Inferior parietal cortex (tissue), 1 donor: Measurements from ENCODE around the gene LRP2.
"Not testable (repeated sequence)": the region's sequence is repeated elsewhere in the genome, so short reads cannot be mapped to it uniquely, and the experiment has no call there.

Source experiments
- DNase-seq: peaks from one replicate; pipeline ENCODE4 v3.0.0-alpha.2; 2016; ENCODE audit errors: extremely low spot score

Gene LRP2

DNA sequence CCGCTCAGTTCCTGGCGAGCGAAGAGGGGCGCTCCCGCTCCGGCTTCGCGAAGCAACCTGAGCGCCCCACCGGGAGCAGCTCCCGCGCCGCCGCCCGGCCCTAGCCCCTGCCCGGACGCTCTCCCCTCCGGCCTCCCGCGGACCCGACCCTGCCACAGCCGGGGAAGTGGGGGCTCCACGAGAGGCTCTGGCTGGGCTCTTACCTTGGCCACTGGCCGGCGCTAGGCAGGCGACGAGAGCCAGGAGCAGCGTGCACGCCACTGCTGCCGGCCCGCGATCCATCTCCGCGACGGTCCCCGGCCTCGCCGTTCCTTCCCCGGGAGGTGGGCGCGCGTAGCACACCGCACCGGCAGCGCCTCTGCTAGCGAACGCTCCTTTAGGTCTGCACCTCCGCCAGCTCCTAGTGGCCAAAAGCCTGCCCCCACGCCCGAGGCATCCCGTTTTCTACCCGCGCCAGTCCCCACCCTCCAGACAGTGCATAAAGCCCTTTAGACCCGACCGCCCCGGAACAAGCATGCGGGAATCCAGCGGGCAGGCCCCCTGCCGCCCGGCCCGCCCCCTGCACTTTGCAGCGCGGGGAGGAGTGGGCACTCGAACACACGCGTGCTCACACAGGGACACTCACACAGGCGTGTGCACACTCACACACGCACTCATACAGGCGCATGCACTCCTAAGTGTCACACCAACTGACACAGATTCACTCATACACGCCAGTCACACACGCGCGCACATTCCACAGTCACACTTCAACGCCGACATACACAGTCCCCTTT lies at the start of gene LRP2:
Gene LRP2, minus strand, starts transcription at position 417 of the 776 bp plus-strand sequence. Its CDS starts 135 bp downstream, at position 282.
- DNase-seq, result no peak

DNA sequence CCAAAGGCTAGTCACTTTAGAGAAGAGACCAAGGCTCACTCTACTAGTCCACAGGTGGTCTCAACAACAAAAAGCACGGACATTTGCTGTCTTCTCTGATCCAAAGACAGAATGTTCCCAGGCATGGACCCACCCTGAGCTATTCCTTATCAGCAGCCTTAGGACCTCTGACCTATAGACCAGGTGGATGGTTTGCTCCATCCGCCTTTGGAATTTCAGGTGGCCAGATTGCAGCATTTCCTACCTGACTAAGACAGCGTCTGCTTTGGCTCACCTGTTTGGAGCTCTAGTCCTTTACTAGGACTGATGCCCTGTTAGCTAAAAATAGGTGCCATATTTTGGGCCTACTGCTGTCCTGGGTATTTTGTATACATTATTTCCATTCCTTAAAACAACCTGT lies 44.6 kb upstream of the LRP2 start:
- no peak for DNase-seq

DNA sequence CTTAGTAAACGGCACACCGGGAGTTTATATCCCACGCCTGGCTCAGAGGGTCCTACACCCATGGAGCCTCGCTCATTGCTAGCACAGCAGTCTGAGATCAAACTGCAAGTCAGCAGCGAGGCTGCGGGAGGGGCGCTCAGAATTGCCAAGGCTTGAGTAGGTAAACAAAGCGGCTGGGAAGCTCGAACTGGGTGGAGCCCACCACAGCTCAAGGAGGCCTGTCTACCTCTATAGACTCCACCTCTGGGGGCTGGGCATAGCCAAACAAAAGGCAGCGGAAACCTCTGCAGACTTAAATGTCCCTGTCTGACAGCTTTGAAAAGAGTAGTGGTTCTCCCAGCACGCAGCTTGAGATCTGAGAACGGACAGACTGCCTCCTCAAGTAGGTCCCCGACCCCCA lies 37.2 kb upstream of the LRP2 start:
- DNase-seq, result not testable (repeated sequence)

DNA sequence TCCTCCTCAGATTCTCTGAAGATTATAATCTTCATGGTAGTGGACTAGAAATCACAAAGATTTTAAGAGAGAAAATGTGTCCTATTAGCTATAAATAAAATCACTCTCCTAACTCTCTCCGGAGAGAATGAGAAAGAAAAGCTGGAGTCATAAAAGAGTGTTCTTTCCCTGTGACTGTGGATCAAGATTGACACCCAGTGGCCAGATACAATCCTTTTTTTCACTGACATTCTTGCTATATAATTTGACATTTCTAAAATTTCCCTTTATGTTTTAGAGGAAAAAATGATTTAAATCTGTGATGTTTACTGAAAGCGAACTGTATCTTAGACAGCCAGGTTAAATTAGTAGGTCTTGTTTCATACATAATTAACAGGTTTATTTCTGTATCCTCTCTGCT lies 35.4 kb upstream of the LRP2 start:
- peak; percentile 49 for DNase-seq

DNA sequence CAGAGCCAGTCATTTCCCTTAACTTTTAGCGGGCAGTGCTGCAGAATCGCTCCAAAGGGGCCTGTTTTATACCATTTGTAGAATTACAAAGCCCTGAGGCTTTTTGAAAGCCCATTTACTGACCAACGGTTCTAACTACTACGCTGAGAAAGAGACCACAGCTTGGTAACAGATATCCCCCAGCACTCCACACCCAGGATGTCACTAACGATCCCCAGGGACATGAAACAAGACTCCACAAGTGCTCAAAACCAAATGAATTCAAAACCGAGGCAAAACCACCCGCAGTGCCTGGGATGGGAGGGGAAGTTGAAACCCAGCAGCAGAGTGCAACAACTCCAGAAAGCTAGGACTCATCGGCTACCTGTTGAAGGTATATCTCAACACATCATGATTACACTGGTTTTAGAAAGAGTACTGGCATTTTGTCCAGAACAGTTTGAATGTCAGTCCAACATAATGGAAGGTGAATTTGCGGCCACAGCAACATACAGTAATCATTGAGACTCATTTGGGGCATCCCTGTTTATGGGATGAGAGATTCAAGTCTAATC lies 33.6 kb upstream of the LRP2 start:
- DNase-seq, result no peak

DNA sequence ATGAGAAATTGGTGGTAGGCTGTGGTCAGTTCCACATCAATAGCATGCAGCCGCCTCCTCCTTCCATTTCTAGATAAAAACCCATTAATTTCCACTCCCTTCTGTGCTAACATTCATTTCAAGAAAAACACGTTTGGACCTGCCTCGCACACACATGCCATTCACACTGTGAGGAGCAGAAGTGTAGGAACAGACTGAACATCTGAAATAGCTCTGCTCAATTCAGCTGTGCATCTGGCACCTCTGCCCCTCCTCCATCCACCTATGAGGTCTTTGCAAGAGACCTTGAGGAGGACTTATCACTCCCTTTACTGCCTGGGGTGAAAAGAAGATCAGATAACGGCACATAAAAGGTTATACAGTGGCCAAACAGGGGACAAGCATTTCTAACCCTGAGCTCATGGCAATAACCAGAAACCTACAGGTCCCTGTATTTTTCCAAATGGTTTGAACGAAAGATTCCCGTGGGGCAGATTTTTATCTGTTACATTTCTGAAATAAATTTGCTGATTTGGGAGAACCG lies 30.8 kb upstream of the LRP2 start:
- no peak for DNase-seq

DNA sequence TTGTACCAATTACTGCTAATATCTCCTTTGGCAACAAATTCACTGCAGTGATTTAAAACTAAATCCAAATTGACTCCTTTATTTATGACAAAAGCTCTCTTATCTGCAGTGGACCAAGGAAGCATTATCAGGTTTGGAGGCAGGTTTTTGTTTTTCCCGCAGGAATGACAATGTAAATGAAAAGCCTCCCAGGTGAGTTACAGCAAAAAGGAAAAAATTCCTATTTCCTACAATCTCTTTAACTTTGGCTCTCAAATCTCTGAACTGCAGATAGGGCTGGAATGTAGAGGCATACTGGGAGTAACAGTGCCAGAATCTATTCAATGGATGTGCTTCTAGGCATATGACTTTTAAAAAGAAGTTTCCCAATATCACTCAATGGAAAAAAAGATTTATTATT lies 28.9 kb upstream of the LRP2 start:
- DNase-seq, result no peak

DNA sequence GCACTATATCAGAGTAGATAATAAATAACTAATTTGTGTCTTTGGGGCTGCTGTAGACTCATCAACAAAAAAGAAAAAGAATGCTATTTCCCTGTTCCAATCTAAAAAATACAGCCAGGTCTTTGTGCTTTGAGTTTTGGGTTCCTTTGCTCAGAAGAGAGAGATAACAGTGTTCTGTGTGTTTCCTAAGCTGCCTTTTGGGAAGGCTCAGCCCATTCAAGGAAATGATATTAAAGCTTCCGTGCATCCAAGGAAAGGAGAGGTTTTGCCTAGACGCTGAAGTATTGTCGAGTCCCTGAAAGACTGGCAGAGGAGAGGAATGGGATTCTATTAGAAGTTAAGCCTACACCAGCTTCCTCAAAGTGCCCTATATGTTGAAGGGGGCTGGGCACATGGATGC lies 25.8 kb upstream of the LRP2 start:
- no peak for DNase-seq

DNA sequence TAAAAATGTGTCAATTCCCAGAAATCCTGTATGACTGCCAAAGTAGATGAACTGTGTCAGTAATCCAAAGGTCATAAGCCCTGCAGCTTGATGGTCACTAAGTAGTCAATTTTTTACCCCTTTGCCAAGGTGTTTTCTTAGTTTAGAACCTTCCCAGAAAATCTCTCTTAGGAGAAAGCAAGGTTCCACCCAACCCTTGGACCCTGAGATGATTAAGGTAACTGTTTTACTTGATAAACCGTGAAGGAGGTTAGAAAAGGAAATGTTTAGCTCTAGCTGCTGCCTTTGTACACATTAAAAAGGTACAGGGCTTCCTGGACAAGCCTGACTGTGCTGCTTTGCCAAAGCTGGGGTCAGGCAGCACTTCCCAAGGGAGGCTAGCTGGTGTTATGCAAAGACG lies 24.4 kb upstream of the LRP2 start:
- no peak for DNase-seq

DNA sequence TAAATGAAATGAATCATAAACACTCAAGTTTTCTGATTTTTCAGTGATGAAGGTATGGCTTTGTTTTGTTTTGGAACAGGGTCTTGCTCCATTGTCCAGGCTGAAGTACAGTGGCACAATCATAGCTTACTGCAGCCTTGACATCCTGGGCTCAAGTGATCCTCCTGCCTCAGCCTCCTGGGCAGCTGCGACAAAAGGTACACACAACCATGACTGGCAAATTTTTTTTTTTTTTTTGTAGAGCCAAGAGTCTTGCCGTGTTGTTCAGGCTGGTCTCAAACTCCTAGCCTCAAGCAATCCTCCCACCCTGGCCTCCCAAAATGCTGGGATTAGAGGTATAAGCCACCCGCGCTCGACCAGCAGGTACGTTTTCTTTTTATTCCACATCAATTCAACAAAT lies 22.5 kb upstream of the LRP2 start:
- no peak for DNase-seq

DNA sequence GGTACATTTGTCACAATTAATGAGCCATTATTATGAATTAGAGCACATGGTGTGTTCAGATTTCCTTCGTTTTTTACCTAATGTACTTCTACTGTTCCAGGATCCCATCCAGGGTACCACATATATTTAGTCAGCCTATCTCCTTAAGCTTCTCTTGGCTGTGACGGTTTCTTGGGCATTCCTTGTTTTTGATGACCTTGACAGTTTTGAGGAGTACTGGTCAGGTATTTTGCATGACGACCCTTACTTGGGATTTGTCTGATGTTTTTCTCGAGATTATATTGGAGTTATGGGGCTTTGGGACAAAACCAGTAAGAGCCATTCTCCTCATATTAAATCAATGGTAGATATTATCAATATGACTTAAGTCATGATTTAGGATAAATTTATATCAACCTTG lies 10.2 kb upstream of the LRP2 start:
- no peak for DNase-seq

DNA sequence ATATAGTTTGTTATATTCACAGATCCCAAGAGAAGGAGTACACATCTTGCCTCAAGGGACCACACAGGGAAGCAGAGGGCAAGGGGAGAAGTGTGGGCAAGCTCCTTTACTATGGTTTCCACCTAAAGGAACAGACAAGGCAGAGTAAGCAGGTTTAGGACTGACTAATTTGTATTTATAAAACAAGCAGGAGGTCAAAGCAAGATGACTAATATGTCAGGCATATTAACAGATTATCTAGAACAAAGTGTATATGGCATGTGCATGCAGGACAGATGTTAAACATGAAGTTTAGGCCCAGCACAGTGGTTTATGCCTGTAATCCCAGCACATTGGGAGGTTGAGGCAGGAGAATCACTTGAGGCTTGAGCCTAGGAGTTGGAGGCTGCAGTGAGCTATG lies 3.7 kb upstream of the LRP2 start:
- DNase-seq, result no peak

DNA sequence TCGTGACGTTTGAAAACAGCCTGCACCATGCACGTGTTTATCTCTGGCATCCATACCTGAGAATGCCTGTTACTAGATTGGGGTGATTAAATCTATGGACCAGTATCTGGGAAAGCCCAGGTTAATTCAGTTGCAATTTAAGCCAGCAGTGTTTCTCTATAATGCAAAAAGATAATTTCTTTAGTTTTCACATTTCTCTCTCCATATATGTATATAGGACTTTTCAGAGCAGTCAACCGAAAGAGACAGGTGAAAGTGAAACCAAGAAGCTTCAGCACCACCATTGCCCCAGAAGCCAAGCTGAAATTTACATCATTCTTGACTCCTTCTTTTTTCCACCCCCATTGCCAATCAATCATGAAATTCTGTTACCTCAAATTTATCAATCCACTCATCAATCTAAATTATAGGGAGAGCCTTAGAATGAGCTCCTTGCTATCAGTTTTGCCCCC lies 2.7 kb upstream of the LRP2 start:
- no peak for DNase-seq

DNA sequence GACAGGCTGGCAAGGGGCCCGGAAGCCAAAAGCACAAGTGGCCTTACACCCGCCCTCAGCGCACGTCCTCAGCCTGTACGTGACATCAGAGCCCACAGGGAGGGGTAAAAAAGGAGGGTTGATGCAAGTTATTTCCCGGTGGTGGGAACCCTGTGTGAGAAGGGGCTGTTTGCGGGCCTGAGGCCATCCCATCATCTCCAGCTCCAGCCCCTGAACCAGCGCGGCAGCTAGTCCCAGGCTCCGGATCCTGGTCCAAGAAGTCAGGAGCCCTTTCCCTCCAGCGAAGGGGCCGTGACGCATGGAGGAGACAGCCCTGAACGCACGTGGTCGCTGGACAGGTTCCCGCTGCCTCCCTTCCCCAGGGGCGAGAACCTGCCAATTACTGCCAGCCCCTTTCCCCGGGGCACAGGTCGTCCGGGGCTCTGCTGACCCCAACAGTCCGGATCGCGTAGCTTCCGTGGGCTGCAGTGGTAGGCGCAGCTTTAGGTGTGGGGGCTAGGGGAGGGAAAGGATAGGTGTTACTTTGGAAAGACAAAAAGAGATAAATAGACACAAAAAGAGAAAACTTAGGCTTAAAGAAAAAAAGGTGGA lies 1.3 kb upstream of the LRP2 start:
- DNase-seq, result no peak

DNA sequence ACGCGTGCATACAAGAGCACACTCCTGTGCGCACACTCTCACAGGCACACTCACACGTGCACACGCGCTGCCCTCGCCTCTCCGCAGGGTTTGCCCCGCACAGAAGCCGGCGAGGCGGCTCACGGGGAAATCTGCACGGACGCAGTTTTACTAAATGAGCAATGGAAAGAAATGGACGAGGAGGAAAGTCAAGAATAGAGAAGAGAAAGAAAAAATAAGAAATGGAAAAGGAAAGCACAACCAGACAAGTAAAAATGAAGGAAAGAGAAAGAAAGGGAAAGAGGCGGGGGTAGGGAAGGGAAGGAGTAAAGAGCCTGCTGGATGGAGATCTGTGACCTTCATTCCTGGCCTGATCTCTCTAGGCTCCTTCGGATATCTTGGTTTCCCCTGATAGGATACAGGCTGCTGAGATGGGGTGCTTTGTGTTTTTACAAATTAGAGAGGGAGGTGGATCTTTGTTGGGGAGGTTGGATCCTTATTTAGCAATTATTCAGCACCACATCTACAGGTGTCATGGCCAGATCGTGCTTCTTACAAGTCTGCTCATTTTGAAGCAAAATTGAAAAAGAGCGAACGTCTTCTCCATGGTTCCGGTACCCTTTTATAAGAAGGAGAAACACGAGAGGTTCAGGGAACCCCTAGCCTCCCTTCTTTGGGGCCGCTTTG lies 693 bp upstream of the LRP2 start:
- DNase-seq, result no peak

DNA sequence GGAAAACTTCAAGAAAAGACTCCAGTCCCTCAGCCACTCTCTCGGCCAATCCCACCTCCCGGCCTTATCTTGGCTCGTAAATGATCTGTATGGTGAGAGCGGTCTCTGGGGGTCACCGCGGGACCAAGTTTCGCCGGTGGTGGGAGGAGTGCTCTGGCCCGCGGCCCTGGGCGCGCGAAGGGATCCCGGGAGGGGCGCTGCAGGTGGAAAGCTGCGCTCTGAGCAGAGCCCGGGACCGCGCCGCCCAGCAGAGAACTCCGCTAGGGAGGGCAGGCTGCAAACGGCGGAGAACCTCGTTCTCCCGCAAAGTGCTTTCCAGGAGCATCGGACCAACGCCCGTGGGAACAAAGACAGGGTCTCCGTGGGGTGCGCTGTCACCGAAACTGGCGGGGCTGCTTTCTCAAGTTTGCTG lies 622 bp downstream of the LRP2 start:
- no peak for DNase-seq

DNA sequence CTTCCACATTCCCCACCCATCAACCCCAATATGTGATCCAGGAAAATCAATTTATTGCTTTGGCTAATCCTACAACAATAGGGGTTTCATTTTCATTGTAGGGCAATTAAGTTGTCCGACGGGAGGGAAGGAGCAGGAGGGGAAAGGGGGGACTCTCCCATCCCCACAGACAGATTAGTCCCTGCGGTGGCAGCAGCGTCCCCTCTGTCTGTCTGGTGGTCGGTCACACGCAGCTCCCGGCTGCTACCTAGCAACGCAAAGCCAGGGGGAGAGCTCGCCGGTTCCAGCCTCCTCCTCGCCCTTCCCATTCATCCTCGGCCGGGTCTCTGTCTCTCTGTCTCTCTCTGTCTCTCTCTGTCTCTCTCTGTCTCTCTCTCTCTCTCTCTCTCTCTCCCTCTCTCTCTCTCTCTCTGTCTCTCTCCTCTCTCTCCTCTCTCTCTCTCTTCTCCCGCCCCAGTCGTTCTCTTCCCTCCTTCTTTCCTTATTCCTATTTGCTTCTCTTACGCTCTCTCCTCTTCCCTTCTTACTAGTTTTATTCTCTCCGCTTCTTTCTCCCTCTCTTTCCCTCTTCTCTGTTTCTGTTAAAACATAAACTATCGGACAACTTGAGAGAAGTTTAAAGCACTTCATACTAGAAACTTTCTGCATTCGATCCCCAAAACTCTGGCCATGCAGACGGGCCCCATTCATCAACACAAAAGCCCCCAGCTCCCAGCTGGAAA lies 1.2 kb downstream of the LRP2 start:
- DNase-seq, result no peak

DNA sequence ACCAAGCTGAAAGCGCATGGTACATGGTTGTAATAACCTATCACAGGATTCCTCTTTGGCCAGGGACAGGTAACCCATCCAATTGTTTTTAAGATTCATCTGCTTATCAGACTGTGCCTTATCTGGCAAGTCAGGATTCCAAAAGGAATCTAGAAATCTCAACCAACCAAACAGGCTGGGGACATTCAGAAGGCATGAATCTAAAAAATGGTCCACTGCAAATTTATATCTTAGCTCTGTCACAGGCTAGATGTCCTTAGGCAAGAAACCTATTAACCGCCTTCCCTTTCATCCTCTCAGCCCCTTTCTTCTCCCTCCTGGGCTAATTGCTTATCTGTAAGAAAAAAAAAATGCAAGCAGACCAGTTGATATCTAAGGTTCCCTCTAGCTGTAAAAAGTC lies 4.3 kb downstream of the LRP2 start:
- DNase-seq, result no peak

DNA sequence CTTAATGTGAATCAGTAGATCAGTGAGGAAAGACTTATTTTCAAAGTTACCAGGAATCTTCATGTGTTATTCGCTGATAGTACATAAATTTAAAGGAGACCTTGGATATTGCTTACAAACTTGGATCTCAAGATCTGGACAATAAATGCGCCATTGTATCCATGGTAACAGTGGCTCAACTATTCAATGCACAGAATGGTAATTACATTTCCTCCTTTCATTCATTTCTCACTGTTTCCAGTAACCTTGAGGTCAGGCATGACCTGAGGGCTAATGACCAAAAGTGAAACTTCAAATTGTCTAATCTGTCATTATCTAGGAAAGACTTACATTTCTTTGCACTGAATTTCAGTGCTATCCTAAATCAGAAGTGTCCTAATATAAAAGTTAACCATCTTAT lies 8.1 kb downstream of the LRP2 start:
- DNase-seq, result no peak

DNA sequence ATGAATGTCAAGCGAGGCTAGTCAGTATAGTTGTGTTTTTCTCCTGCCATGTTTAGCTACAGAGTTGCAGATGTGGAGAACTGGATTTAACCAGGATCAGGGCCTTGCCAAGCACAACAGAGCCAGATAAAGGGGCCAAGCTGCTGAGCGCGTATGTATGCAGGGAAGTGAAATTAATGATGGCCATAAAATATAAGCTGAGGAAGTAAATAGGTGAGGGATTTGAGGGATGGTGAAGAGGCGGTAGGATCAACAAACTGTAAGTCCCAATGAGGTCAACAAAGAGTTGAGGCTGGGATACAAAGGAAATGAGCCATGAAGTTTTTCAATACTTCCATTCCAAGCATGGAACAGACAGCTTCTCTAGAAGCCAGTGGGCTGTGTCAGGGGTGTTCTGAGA lies 10.6 kb downstream of the LRP2 start:
- no peak for DNase-seq

DNA sequence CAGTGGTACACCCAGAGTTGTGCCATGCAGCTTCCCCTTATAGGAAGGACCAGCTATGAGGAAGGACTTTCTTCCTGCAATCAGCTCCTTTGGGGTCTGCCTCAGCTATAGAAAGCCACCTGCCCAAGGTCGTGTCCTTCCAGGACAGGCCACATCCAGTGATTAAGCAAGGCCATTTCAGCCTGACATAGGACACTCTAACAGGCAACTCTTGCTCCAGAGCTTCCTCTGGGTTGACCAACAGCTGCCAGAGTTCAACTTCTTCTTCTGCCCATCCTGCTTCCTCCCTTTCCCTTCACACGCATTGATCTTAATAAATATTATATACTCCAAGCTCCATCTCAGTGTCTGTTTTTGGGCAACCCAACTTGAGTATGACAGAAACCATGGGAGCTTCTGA lies 12.8 kb downstream of the LRP2 start:
- DNase-seq, result no peak
